OCI-LY1 (cell line): ENCODE data around the gene ZNF189.

Experiments used
- EZH2 ChIP-seq: fragments of 200-600 bp; sonication (generic), shearing (Covaris generic); IDR thresholded peaks from 2 replicates; pipeline ENCODE4 v1.8.0; 2017; ENCODE audit warnings: borderline replicate concordance, mixed run types, mild to moderate bottlenecking, antibody characterized with exemption, low read length, moderate library complexity, mixed read lengths
- TF ChIP-seq, protein P1 (sequence below): fragments of 200-600 bp; sonication (generic), shearing (Covaris generic); IDR thresholded peaks from 2 replicates; pipeline ENCODE4 v1.5.1; 2017; ENCODE audit warnings: mild to moderate bottlenecking, antibody characterized with exemption, low read length, moderate library complexity, mixed read lengths

DNA sequence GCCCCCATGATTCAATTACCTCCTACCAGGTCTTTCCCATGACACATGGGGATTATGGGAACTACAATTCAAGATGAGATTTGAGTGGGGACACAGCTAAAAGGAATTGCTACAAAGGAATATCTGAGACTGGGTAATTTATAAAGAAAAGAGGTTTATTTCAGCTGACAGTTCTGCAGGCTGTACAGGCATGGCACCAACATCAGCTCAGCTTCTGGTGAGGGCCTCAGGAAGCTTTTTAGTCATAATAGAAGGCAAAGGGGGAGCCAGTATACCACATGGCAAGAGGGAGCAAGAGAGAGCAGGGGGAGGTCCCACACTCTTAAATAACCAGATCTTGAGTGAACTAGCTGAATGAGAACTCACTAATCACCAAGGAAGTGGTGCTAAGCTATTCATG is 48.1 kb downstream of the ZNF189 start:
- TF ChIP-seq, protein P1, sequence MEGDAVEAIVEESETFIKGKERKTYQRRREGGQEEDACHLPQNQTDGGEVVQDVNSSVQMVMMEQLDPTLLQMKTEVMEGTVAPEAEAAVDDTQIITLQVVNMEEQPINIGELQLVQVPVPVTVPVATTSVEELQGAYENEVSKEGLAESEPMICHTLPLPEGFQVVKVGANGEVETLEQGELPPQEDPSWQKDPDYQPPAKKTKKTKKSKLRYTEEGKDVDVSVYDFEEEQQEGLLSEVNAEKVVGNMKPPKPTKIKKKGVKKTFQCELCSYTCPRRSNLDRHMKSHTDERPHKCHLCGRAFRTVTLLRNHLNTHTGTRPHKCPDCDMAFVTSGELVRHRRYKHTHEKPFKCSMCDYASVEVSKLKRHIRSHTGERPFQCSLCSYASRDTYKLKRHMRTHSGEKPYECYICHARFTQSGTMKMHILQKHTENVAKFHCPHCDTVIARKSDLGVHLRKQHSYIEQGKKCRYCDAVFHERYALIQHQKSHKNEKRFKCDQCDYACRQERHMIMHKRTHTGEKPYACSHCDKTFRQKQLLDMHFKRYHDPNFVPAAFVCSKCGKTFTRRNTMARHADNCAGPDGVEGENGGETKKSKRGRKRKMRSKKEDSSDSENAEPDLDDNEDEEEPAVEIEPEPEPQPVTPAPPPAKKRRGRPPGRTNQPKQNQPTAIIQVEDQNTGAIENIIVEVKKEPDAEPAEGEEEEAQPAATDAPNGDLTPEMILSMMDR, result no peak
- no peak for TF ChIP-seq EZH2
